GM19467 (cell line): ENCODE measurements around the gene ADGRG2.
"Not testable (repeated sequence)": the region's sequence is repeated elsewhere in the genome, so short reads cannot be mapped to it uniquely, and the experiment has no call there.

Experiments used
- ATAC-seq: cut with Tn5 transposase; IDR thresholded peaks from one replicate; pipeline ENCODE4 v1.9.1; 2021; ENCODE audit warnings: mild to moderate bottlenecking, moderate library complexity; ENCODE audit not compliant: unreplicated experiment

The ADGRG2 gene

GRCh38 chrX:19086102-19086772 lies 36.0 kb downstream of the ADGRG2 start:
- no peak for ATAC-seq

- ATAC-seq: no peak
These were observed 36.6 kb downstream of the ADGRG2 start for GRCh38 chrX:19085666-19086065.

DNA sequence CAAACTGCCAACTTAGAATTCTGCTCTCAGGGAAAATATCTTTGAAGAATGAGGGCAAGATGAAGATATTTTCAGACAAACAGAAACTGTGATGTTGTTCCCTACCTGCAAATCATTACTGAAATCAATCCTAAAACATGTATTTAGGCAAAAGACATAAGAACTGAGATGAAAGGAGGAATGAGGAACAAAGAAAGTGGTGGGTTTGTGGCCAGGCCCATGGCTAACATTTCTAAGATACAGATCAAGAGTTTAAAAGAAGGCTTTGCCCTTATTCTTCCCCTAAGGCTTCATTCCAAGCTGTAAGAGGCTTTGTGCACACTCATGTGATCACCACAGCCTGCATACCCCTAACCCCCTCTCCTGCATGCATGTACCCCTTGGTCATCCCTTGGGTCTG lies 46.5 kb downstream of the ADGRG2 start:
- ATAC-seq: no peak

- no peak for ATAC-seq
These were observed 49.9 kb downstream of the ADGRG2 start for GRCh38 chrX:19072372-19072771.

- no peak for ATAC-seq
These were observed 51.7 kb downstream of the ADGRG2 start for GRCh38 chrX:19070555-19070994.

- ATAC-seq: not testable (repeated sequence)
These were observed 55.3 kb downstream of the ADGRG2 start for GRCh38 chrX:19066987-19067386.

DNA sequence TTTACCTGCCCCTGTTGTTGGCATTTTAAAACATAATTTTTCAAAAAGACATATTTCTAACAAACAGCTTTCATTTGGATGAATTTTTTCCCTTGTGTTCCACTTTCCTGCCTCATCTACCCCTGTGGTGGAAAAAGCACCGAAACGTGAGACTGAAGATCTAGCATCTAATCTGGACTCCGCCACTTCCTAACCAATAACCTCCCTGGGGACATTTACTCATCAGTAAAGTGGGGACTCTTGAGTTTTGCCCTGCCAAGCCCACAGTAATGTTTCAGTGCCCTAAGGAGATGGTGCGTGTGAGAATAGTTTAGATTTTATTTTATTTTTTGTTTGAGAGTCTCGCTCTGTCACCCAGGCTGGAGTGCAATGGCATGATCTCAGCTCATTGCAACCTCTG lies 56.7 kb downstream of the ADGRG2 start:
- ATAC-seq: no peak

DNA sequence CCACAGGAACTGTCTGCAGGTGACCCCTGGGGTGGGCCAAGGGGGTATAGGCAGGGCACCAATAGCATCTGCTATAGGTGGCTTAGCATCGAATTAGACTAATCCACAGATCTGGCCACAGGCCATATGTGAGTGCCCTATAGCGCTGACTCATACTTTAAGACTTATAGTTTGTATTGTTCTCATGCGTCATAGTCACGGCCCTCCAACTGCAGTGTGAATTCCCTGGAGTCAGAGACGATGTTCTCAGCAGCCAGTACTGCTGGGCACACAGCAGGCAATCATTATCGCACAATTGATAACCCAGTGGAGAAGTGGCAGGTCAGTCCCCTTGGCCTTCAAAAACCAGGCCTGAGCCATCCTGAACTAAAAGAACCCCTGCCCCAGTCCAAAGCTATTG lies 58.1 kb downstream of the ADGRG2 start:
- no peak for ATAC-seq

- ATAC-seq: no peak
These were observed 59.2 kb downstream of the ADGRG2 start for GRCh38 chrX:19063030-19063429.

DNA sequence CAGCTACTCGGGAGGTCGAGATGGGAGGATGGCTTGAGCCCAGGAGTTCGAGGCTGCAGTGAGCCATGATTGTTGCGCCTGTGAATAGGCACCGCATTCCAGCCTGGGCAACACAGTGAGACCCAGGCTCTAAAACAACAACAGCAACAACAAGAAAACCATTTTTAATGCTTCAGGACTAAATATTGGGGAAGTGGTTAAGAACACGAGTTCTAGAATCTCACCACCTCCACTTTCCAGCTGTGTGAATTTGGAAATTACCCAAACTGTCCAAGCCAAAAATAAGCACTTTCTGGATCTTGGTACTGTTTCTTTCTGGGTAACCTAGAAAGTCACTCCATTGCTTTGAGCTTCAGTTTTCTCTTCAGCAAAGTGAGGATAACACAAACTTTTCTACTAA lies 63.2 kb downstream of the ADGRG2 start:
- no peak for ATAC-seq

- ATAC-seq: no peak
These were observed 64.4 kb downstream of the ADGRG2 start for GRCh38 chrX:19057856-19058255.

GRCh38 chrX:19049110-19049509 lies 73.2 kb downstream of the ADGRG2 start:
- ATAC-seq: no peak

- ATAC-seq: no peak
These were observed 75.7 kb downstream of the ADGRG2 start for GRCh38 chrX:19046343-19047215.

- no peak for ATAC-seq
These were observed 81.9 kb downstream of the ADGRG2 start for GRCh38 chrX:19040373-19040772.

- no peak for ATAC-seq
These were observed 88.2 kb downstream of the ADGRG2 start for GRCh38 chrX:19034025-19034424.

GRCh38 chrX:19030805-19031204 lies 91.5 kb downstream of the ADGRG2 start:
- no peak for ATAC-seq

DNA sequence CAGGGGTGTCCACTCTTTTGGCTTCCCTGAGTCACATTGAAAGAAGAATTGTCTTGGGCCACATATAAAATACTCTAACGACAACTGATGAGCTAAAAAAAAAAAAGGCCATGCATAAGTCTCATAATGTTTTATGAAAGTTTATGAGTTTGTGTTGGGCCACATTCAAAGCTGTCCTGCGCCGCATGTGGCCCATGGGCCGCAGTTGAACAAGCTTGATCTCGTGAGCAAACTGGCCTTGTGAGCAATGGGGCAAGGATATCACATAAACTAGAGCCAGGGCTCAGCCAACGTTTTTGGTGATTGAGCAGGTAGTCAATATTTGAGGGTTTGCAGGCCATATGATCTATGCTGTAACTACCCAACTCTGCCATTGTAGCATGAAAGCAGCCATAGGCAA lies 93.7 kb downstream of the ADGRG2 start:
- ATAC-seq: no peak

GRCh38 chrX:19024366-19024765 lies 97.9 kb downstream of the ADGRG2 start:
- ATAC-seq: no peak

DNA sequence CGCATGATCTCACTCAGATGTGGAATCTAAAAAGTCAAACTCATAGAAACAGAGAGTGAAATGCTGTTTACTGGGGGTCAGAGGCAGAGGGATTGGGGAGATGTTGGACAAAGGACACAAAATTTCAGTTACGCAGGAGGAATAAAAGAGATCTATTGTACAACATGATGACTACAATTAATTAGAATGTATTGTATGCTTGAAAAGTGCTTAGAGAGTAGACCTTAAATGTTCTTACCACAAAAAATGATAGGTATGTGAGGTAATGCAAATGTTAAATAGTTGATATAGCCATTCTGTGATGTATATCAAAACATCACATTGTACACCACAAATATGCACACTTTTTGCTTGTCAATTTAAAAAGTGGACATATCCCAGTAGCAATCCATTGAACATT lies 102.3 kb downstream of the ADGRG2 start:
- ATAC-seq: no peak

DNA sequence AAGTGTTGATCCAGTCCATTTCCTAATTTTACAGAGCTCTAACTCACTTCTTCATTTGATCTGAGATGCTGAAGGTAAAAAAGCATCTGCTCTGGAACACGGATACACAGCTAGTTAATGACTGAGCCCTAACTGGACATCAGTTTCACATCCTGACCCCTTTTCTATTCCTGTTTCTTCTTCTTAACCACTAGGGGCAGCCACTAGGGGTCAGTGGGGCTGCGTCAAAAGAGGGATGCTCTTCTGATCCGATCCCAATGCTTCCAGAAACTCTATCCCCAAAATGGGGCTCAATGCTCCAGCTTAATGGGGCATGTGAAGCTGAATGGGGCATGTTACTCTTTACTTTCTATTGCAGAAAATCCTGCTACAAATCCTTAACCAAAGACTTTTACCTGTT lies 105.0 kb downstream of the ADGRG2 start:
- no peak for ATAC-seq

DNA sequence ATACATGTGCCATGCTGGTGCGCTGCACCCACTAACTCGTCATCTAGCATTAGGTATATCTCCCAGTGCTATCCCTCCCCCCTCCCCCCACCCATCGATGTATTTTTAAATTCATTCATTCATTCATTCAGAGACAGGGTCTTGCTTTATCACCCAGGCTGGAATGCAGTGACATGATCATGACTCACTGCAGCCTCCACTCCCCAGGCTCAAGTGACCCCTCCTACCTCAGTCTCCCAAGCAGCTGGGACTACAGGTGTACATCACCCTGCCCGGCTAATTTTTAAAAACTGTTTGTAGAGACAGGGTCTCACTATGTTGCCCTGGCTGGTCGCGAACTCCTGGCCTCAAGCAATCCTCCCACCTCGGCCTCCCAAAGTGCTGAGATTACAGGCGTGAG lies 105.7 kb downstream of the ADGRG2 start:
- ATAC-seq: not testable (repeated sequence)

- no peak for ATAC-seq
These were observed 114.4 kb downstream of the ADGRG2 start for GRCh38 chrX:19007868-19008267.
